K562 (cell line): ENCODE results near the gene HDAC5. TPM values are rescaled to one million over a fixed set of nuclear protein-coding genes. Genes with fewer than 3 reads are reported as not detected.

ENCODE experiments used
- ATAC-seq: fragments of 200-7000 bp; cut with Tn5 transposase; 3 replicates; pipeline ENCODE4 v1.9.1; 2020; ENCODE audit warnings: moderate library complexity
- BruUV-seq: library from RNA; stranded (reverse); fragments of 400-500 nt; replicated peaks from 2 replicates; lab custom pipeline; 2021; lab: Mats Ljungman, UMichigan
- CTCF ChIA-PET: fragments of 300-600 bp; formaldehyde crosslinking; extraction: SDS; loops from one replicate; lab custom pipeline; 2021; ENCODE audit warnings: low intra/inter-chr PET ratio; lab: Yijun Ruan, JAX
- POLR2A ChIA-PET: fragments of 300-600, 350-650 bp; sonication (Branson Sonifier 250); formaldehyde crosslinking; extraction: SDS; loops from one replicate; lab custom pipeline; 2021; ENCODE audit warnings: antibody characterized with exemption, inconsistent platforms; lab: Yijun Ruan, JAX
- DNase-seq, 4 experiments: peaks; one replicate each; pipeline versions ENCODE4 v3.0.0 to v3.0.0-alpha.2; 2011 to 2018; ENCODE audit warnings: low spot score in 3 of 4, mixed read lengths in 3 of 4; ENCODE audit errors: extremely low read depth in 1 of 4
- FAIRE-seq: peaks from 2 replicates; lab custom pipeline; 2011; peaks lifted over from hg19 to GRCh38; lab: Jason Lieb, UNC
- H2AFZ ChIP-seq: 2 replicates; pipeline ENCODE4 v1.6.0; 2011; ENCODE audit warnings: low read depth, low read length, control low read depth, inconsistent platforms
- H3K27ac ChIP-seq: fragments of 200-600 bp; 3 replicates; pipeline ENCODE4 v1.8.0; 2011; ENCODE audit warnings: low read depth, mild to moderate bottlenecking, control low read depth, inconsistent platforms, low read length, moderate library complexity, mixed read lengths; ENCODE audit errors: extremely low read depth
- H3K27me3 ChIP-seq, 2 experiments: fragments of 300-600 bp in 1 of 2; 2 replicates in 1 of 2; 3 replicates in 1 of 2; pipeline versions ENCODE4 v1.6.0 to v1.8.0; 2011; ENCODE audit warnings: inconsistent platforms in 2 of 2, low read length in 2 of 2, mild to moderate bottlenecking in 1 of 2, mixed read lengths in 1 of 2, moderate library complexity in 1 of 2; ENCODE audit not compliant: control insufficient read depth in 2 of 2, insufficient read depth in 2 of 2
- H3K36me3 ChIP-seq: fragments of 300-600 bp; 3 replicates; pipeline ENCODE4 v1.8.0; 2011; ENCODE audit warnings: mild to moderate bottlenecking, low read length, inconsistent platforms; ENCODE audit not compliant: control insufficient read depth, insufficient read depth
- H3K4me1 ChIP-seq, 2 experiments: fragments of 200-600 bp in 1 of 2; replicated peaks in 1 of 2; 2 replicates in 1 of 2; 3 replicates in 1 of 2; pipeline versions ENCODE4 v1.5.1 to v1.8.0; 2011; ENCODE audit warnings: inconsistent platforms in 2 of 2, low read length in 2 of 2, mild to moderate bottlenecking in 1 of 2, mixed read lengths in 1 of 2, moderate library complexity in 1 of 2; ENCODE audit not compliant: control insufficient read depth in 2 of 2, insufficient read depth in 2 of 2
- H3K4me2 ChIP-seq: 2 replicates; pipeline ENCODE4 v1.6.1; 2011; ENCODE audit warnings: low read length, control low read depth, inconsistent platforms, mixed read lengths; ENCODE audit not compliant: insufficient read depth
- H3K4me3 ChIP-seq: fragments of 200-600 bp; sonication (generic), shearing (Covaris generic); 2 replicates; pipeline ENCODE4 v1.5.1; 2016; ENCODE audit warnings: control low read depth, inconsistent platforms
- H3K79me2 ChIP-seq: fragments of 200-600 bp; 3 replicates; pipeline ENCODE4 v1.8.0; 2011; ENCODE audit warnings: low read length, inconsistent platforms; ENCODE audit not compliant: control insufficient read depth, insufficient read depth
- H3K9ac ChIP-seq, 2 experiments: 2 replicates each; pipeline versions ENCODE4 v1.6.0 to v1.6.1; 2011; ENCODE audit warnings: low read depth in 2 of 2, low read length in 2 of 2, control low read depth in 1 of 2, inconsistent platforms in 1 of 2, mild to moderate bottlenecking in 1 of 2, mixed read lengths in 1 of 2; ENCODE audit not compliant: insufficient read depth in 1 of 2
- H3K9me1 ChIP-seq: one replicate; pipeline ENCODE4 v1.6.0; 2011; ENCODE audit warnings: inconsistent platforms, mild to moderate bottlenecking, low read length, moderate library complexity; ENCODE audit not compliant: control insufficient read depth, insufficient read depth
- H3K9me3 ChIP-seq: replicated peaks from 2 replicates; pipeline ENCODE4 v1.5.1; 2011; ENCODE audit warnings: low read depth, low read length, inconsistent platforms; ENCODE audit not compliant: control insufficient read depth, insufficient read depth
- H4K20me1 ChIP-seq: replicated peaks from 2 replicates; pipeline ENCODE4 v1.6.1; 2011; ENCODE audit warnings: low read length, inconsistent platforms, mixed read lengths; ENCODE audit not compliant: control insufficient read depth, insufficient read depth
- ARID3A ChIP-seq: IDR thresholded peaks from 2 replicates; pipeline ENCODE4 v1.6.1; 2012; ENCODE audit warnings: low read depth, low read length, improper control_type of control experiment, borderline replicate concordance
- BCL6 ChIP-seq: fragments of 250-450 bp; sonication (Bioruptor Pico); IDR thresholded peaks from 2 replicates; pipeline ENCODE4 v1.4.0; 2020
- CBX3 ChIP-seq, 2 experiments: IDR thresholded peaks; 1 replicate in 1 of 2; 2 replicates in 1 of 2; pipeline ENCODE4 v1.6.1; 2012; ENCODE audit warnings: inconsistent platforms in 2 of 2, low read length in 2 of 2, borderline replicate concordance in 1 of 2, control low read depth in 1 of 2
- CTCF ChIP-seq, 3 experiments: IDR thresholded peaks in 2 of 3; conservative IDR thresholded peaks in 1 of 3; 2 replicates each; pipeline ENCODE4 v1.5.1; 2011 to 2012; ENCODE audit warnings: low read length in 3 of 3, mild to moderate bottlenecking in 3 of 3, control low read depth in 2 of 3, improper control_type of control experiment in 1 of 3, inconsistent platforms in 1 of 3, low read depth in 1 of 3, mixed read lengths in 1 of 3, moderate library complexity in 1 of 3; ENCODE audit not compliant: insufficient read depth in 2 of 3
- GABPA ChIP-seq: fragments of 200-800 bp; sonication (Bioruptor generic); conservative IDR thresholded peaks from 2 replicates; pipeline ENCODE4 v1.6.1; 2016; ENCODE audit warnings: low read depth, missing genetic modification characterization, missing compliant biosample characterization
- HMBOX1 ChIP-seq: sonication (generic); IDR thresholded peaks from 2 replicates; pipeline ENCODE4 v1.6.1; 2016
- NFYB ChIP-seq: IDR thresholded peaks from 2 replicates; pipeline ENCODE4 v1.6.1; 2011; ENCODE audit warnings: mild to moderate bottlenecking, moderate library complexity; ENCODE audit not compliant: insufficient read length; ENCODE audit errors: extremely low read depth
- POLR2A ChIP-seq: fragments of 450-650 bp; conservative IDR thresholded peaks from 2 replicates; pipeline ENCODE4 v1.6.1; 2016
- POLR2AphosphoS2 ChIP-seq: IDR thresholded peaks from 2 replicates; pipeline ENCODE4 v1.6.1; 2012; ENCODE audit warnings: low read length, improper control_type of control experiment
- POLR2G ChIP-seq: fragments of 200-400 bp; formaldehyde crosslinking; IDR thresholded peaks from 2 replicates; pipeline ENCODE4 v1.6.1; 2017; ENCODE audit warnings: low read depth, mild to moderate bottlenecking, antibody characterized with exemption, low read length, moderate library complexity
- PPARD ChIP-seq: fragments of 250-450 bp; sonication (Bioruptor Pico); IDR thresholded peaks from 2 replicates; pipeline ENCODE4 v1.8.0; 2022; ENCODE audit warnings: inconsistent platforms, mild to moderate bottlenecking, moderate library complexity
- RFX7 ChIP-seq: fragments of 250-450 bp; sonication (Bioruptor Pico); IDR thresholded peaks from 2 replicates; pipeline ENCODE4 v1.5.1; 2021; ENCODE audit warnings: mild to moderate bottlenecking
- XRCC4 ChIP-seq: IDR thresholded peaks from one replicate; pipeline ENCODE4 v1.6.1; 2011; ENCODE audit not compliant: insufficient read depth, insufficient read length; ENCODE audit errors: extremely low read depth
- ZBTB33 ChIP-seq: sonication (generic); formaldehyde crosslinking; IDR thresholded peaks from 2 replicates; pipeline ENCODE4 v1.8.1; 2023; ENCODE audit warnings: mild to moderate bottlenecking, missing genetic modification reagents
- WGBS: fragments of 100-300 bp; shearing (Covaris generic); methylation state at CpG from one replicate; pipeline ENCODE4 v1.1.6; 2016; ENCODE audit warnings: low coverage, mixed read lengths; ENCODE audit not compliant: insufficient coverage; ENCODE audit errors: missing lambda C conversion rate; 5-methylcytosine and 5-hydroxymethylcytosine counted together
- in situ Hi-C: fragments of 300-500 bp; cut with MboI; formaldehyde crosslinking; loops from 4 replicates; pipeline ENCODE4 v1.15.0; 2018; ENCODE audit warnings: inconsistent platforms, mixed read lengths
- intact Hi-C: fragments of 100-400 bp; cut with micrococcal nuclease; formaldehyde crosslinking; loops from 2 replicates; pipeline ENCODE4 v1.14.2; 2022
- polyA plus RNA-seq, 8 experiments: library from polyadenylated mRNA; depleted of rRNA in 4 of 8; stranded (reverse) in 5 of 8; unstranded in 3 of 8; fragments of >200 nt; fragmentation: Nextera tagmentation in 2 of 8; fragmentation: Illumina TruSeq in 1 of 8; extraction: Ambion mirVana in 2 of 8; extraction: Trizol in 1 of 8; gene quantifications; 2 replicates each; pipeline versions ENCODE4 v1.2.1 to v1.2.3, GENCODE V29; 2011 to 2014; ENCODE audit warnings: inconsistent platforms in 1 of 8, missing spikeins in 1 of 8
- total RNA-seq, 7 experiments: library from RNA; depleted of rRNA in 6 of 7; stranded (reverse); fragments of >200 nt in 6 of 7; fragmentation: Illumina TruSeq in 2 of 7; extraction: Trizol in 2 of 7; gene quantifications; 2 replicates each; pipeline versions ENCODE4 v1.2.1 to v1.2.3, GENCODE V29; 2011 to 2021; ENCODE audit warnings: low replicate concordance in 1 of 7

Gene HDAC5
- total and polyA plus RNA-seq, 9 of the 15 experiments (the other 6 are each of a cell fraction or from before 2014, with no cell fraction given) = 0.45 to 26.2 (median 16.4) TPM

- H3K79me2 ChIP-seq = no peaks in the 10 kb centered on the region
- BruUV-seq = no TSS peak
- no peak for ATAC-seq
- no peaks in the 10 kb centered on the region for H3K27me3 ChIP-seq
- H3K9me1 ChIP-seq = no peaks in the 10 kb centered on the region
- H2AFZ ChIP-seq = no peak overlapping the region
- in situ Hi-C loops = no loop called here
- H4K20me1 ChIP-seq = no peaks in the 10 kb centered on the region
- no peaks in the 10 kb centered on the region for H3K9me3 ChIP-seq
- no peak overlapping the region for H3K9ac ChIP-seq
- POLR2A ChIA-PET = interaction anchor here (0.6 to 3.6 kb wide), 5 partner anchors 13 to 287 kb away, joined by 3 to 35 read pairs (median 4); partner anchors contain the start of gene TMUB2
- H3K4me3 ChIP-seq = no peak overlapping the region
- intact Hi-C loops = no loop called here
- CTCF ChIA-PET = interaction anchor here (0.6 kb wide), 1 partner anchor 257 kb away, joined by 3 read pairs; no protein-coding TSS in a partner anchor
- no peak for FAIRE-seq
- TF ChIP-seq BCL6 (CRISPR knock-in tag) (no peak), PPARD (CRISPR knock-in tag) (no peak), POLR2AphosphoS2 (no peak), HMBOX1 (no peak), CBX3 (IDR thresholded peaks at IDR 0.05; ENCODE audit: borderline replicate concordance in 1 of 2, low read length in 2 of 2) (no peak), GABPA (tag) (no peak), XRCC4 (no peak), ZBTB33 (no peak), POLR2G (peak; percentile 76), CTCF (IDR thresholded peaks at IDR 0.05 in 2 of 3, conservative IDR thresholded peaks at IDR 0.05 in 1 of 3; ENCODE audit: insufficient read depth in 2 of 3, low read depth in 1 of 3, low read length in 3 of 3) (no peak), ARID3A (no peak), NFYB (no peak), POLR2A (peak; percentile 36; the same call in 1 of the 2 replicates), RFX7 (no peak)
- peaks cover 10% of the 10 kb centered on the region; the same call in 1 of the 3 replicates for H3K36me3 ChIP-seq
- H3K4me1 ChIP-seq = peaks cover 13 to 31% of the 10 kb centered on the region in 2 experiments; a peak in 4 of 5 replicates
- WGBS = 78% methylated on average over 15 of the region's 17 CpGs
- H3K4me2 ChIP-seq = no peak overlapping the region
- DNase-seq = no peak
- H3K27ac ChIP-seq = no peak overlapping the region
These were observed 48.6 kb upstream of the HDAC5 start for GRCh38 chr17:44171931-44172455.
